NCI-H748 (cell line): ENCODE results near the gene AP1G1.
"Not testable (repeated sequence)": the region's sequence is repeated elsewhere in the genome, so short reads cannot be mapped to it uniquely, and the experiment has no call there.

Experiments
- DNase-seq: peaks from one replicate; lab custom pipeline; 2025; ENCODE audit not compliant: unreplicated experiment; lab: John Stamatoyannopoulos, UW

AP1G1 gene

DNA sequence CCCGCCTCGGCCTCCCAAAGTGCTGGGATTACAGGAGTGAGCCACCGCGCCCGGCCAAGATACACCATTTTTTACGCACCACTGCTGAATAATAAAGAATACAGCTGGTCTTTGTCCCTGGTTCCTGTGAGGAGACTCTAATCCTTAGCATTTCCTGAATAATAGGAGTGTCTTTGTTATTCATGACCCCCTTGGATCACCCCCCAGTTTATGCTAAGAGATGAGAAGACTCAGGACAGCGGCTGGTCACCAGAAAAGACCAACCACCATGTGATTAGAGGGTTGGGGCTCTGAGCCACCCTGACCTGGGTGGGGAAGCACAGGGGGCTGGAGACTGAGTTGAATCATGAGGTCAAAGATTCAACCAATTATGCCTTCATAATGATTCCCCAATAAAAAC, 101.4 kb downstream of the AP1G1 start:
- no peak for DNase-seq

DNA sequence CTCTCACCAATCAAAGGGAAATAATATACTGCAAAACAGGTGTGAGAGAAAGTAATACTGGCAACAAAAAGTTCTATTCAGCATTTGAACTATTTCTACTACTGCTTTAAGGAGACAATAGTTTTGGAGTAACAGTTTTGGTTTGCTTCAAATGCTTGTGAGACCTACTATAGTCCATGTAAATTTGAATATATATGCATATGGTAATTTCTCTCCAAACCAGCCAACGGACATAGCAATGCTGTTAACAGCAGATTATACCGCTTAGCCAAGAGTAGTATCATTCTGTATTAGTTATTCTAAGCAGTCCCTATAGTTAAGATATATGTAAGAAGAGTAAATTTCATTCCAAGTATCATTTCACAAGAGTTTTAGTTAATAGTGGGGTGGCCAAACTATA, 102.6 kb downstream of the AP1G1 start:
- DNase-seq, result no peak

DNA sequence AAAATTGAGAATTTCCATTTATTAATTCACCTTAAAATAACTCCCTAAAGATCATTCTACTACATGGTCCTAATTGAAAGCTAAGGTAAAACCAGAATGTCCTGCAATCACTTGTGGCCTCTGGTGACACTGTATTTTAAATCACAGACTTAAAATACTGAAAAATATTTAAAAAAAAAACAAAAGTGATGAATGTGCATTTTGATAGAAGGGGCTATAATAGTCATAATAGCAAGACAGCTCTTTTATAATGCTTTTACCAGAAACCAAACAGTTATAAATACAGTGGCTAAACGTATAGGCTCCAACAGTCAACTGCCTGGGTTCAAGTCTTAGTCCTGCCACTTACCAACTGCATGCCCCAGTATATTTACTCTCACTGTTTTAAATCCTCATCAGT, 105.3 kb downstream of the AP1G1 start:
- DNase-seq, result no peak

DNA sequence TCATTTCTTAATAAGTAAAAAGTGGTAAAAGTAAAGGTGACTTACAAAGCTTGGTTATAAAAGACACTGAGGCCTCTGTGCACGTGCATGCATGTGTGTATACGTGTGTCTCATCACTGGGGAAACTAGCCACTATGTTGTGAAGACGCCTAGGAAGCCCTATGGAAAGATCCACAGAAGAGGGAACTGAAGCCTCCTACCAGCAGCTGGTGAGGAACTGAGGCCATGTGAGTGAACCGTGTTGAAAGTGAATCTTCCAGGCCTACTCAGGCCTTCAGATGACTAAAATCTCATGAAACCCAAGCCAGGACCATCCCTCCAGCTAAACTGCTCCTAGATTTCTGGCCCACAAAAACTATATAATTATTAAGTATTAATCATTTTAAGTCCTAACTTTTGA, 107.8 kb downstream of the AP1G1 start:
- DNase-seq, result no peak

DNA sequence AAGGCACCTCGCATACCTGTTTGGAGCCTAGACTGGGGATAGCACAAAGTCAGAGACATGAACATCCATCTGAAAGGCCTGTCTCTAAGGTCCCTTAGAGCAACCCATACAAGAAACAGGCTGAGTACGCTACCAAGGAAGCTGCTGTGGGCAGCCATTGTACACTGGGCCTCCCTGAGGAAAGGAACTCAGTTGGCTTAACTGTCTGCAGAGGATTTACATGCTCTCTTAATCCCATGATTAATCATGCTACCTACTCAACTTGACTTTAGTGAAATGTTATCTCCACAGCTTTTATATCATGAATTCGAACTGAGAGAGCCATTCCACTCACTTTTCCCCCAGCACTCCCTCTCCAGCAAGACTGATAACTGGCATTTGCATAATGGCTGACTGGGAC, 110.1 kb downstream of the AP1G1 start:
- DNase-seq, result no peak

DNA sequence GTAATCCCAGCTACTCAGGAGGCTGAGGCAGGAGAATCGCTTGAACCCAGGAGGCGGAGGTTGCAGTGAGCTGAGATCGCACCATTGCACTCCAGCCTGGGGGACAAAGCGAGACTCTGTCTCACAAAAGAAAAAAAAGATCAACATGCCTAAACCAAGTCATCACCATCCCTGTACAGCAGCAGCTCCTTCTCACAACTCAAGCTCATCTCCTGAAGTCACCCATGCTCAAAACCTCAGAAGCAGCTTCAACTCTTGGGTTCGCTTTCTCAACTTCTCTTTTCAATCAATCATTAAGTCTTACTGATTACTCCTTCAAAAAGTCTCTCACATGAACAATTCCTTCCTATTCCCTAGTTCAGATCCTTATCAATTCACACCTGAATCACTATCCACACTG, 115.5 kb downstream of the AP1G1 start:
- no peak for DNase-seq

DNA sequence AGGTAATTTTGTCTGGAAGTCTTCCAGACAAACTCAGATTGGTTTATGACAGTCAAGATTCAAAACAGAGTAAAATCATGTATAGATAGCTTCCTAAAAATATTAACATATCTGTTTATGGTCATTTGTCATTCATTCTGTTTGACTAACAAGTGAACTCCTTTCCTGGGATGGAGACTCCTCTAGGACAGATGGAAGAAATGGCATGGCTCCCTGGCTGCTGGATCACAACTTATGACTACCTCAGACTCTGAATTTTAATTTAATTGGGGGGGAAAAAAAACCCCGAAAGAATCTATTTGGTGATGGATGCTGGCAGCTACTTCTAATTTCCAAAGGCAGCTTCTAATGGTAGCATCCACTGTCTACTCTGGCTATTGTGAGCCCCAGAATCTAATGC, 118.7 kb downstream of the AP1G1 start:
- no peak for DNase-seq

DNA sequence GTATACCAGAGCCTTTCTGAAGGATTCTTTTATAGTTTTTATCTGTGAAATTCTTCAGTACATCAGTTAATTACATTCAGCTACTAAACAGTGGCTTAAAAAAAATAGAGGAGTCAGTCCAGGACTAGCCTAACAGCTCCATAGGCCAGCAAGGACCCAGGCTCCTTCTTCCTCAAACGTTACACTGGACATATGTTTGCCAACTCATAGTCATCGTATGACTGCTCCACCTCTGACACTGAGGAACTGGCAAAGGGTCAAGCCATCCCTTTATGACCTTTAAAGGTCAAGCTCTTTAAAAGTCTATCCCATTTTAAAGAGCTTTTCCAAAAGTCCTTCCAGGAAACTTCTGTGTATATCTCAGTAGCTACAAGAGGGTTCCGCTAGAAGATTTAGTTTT, 120.8 kb downstream of the AP1G1 start:
- DNase-seq, result no peak

DNA sequence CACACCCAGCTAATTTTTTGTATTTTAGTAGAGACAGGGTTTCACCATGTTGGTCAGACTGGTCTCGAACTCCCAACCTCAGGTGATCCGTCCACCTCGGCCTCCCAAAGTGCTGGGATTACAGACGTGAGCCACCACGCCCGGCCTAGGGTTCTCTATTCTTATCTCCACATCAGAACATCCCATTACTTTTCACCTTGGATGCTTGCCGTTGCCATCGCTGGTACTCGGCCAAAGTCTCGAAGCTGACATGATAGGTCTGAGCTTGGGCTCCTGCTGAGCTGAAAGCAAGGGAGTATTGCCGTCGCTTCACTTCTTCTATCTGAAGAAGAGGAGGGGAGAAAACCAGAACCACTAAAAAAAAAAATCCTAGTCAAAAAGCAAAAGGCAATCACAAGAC, 124.4 kb downstream of the AP1G1 start:
- DNase-seq, result not testable (repeated sequence)

DNA sequence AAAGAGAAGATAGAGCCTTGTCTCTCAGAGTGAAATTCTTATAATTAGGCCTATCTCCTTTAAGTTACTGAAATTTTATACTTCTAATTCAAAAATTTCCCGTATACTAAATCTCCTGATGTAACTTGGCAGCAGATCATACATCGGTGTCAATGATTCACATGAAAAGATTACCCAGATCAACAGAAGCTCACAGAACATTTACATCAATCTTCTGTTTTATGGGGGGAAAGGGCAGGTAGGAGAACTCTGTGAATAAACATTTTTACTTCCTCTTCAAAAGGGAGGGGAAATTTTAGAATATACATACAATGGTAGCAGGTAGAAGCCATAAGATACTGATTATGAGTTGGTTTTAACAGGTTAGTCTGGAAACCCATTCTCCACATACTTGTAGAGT, 127.3 kb downstream of the AP1G1 start:
- no peak for DNase-seq
